GM19463 (cell line): ENCODE measurements around the gene BGN.

Experiments
- ATAC-seq: cut with Tn5 transposase; IDR thresholded peaks from one replicate; pipeline ENCODE4 v1.9.1; 2021; ENCODE audit warnings: mild to moderate bottlenecking, moderate library complexity; ENCODE audit not compliant: unreplicated experiment

Gene BGN

GRCh38 chrX:153557618-153558355, 63.0 kb downstream of the BGN start:
- ATAC-seq, result no peak
